ENCODE results near the gene TIMM29. TPM values are rescaled to one million over a fixed set of nuclear protein-coding genes. Genes with fewer than 3 reads are reported as not detected.

The TIMM29 gene
- total RNA-seq, 4 donors from 2014 or later, result 7.6 to 40.5 (median 28.5) TPM

DNA sequence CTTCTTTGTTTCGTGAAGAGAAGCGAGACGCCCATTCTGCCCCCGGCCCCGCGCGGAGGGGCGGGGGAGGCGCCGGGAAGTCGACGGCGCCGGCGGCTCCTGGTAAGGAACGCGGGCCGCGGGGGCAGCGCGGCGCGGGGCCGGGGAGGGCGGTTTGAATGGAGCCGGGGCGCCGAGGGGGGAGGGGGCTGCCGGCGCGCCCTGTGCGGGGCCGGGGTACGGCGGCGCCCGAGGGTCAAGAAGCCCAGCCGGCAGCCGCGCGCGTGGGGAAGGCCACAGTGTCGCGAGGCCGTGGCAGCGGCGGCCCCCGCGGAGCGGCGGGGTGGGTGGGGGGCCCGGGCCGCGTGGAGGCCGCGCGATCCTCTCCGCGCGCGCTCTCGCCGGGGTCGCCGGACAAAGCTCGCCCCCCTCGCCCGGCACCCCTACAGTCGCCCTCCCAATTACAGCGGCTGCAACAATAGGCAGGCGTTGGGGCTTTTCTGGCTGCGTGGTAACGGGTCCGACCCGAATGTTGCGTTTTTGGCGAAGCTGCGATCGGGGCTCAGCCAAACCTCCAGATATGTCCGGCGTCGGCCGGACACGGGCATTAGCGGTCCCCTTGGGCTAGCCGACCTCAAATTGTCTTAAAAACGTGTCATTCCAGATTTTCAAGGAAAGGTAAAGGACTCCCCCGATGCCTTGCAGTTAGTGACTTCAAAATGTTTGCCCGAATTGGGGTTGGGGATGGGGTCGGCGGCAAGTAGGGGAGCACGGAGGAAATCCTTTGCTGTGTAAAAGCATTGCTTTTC lies 32.7 kb downstream of the TIMM29 start:
- peak overlapping the region; percentile 92 to 93 for H3K27ac ChIP-seq

GRCh38 chr19:10962863-10963262 lies 34.3 kb downstream of the TIMM29 start:
- H3K9me3 ChIP-seq, result no peaks in the 10 kb centered on the region
- no peaks in the 10 kb centered on the region for H3K27me3 ChIP-seq
- H3K4me3 ChIP-seq, result no peak overlapping the region
- no peak for TF ChIP-seq CTCF (IDR thresholded peaks at IDR 0.05)
- no peak overlapping the region for H3K27ac ChIP-seq
- H3K4me1 ChIP-seq, result peaks cover 0 to 6% of the 10 kb centered on the region in 2 donors
- no peaks in the 10 kb centered on the region for H3K36me3 ChIP-seq
- intact Hi-C loops (cut with DNase I; ENCODE audit: low total_unique reads), result no loop called here
- no peak for DNase-seq

More for the DNA sequence above, 32.7 kb downstream of the TIMM29 start:
- intact Hi-C loops (cut with DNase I; ENCODE audit: low total_unique reads), result no loop called here
- Histone ChIP-seq H3K4me3 (peak overlapping the region; percentile 63 to 87), H3K9me3 (no peaks in the 10 kb centered on the region), H3K4me1 (peaks cover 0 to 6% of the 10 kb centered on the region in 2 donors), H3K36me3 (no peaks in the 10 kb centered on the region), H3K27me3 (no peaks in the 10 kb centered on the region)
- TF ChIP-seq POLR2A (IDR thresholded peaks at IDR 0.05) (no peak), CTCF (IDR thresholded peaks at IDR 0.05) (no peak)
- DNase-seq, result peak in 1 of 2 donors; percentile 36

DNA sequence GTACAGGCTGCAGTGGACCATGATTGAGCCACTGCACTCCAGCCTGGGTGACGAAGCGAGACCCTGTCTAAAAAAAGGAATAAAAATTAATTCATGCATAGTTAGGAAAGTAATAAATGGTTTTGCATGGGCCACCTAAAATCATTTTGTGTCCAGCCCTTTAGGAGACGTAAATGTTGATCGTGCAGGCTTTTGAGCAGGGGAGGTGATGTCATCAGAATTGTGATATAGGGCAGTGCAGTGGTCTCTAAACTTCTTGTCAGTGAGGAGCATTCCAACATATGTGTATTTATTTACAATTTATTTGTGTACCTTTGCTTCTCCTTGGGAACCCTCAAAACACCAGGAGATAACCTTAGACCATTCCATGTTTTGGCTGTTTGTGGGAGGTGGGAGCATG lies 35.3 kb downstream of the TIMM29 start:
- intact Hi-C loops (cut with DNase I; ENCODE audit: low total_unique reads), result no loop called here

DNA sequence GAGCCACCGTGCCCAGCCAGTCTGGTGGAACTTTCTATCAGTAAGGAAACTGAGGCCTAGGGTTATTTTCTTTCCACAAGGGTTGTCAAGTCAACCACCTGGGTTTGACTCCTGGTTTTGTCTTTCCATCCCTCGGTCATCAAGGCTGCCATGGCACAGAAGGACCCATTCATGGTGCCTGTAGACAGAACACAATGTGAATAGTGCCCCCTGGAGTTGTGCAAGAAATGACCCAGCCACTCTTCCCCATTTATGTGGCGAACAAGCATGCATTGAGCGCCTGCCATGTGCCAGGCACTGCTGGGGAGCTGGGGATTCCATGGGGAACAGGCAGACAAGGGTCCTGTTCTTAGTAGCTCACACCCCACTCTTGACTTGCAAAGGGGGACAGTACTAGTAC lies 36.3 kb downstream of the TIMM29 start:
- Histone ChIP-seq H3K9me3 (no peaks in the 10 kb centered on the region), H3K36me3 (no peaks in the 10 kb centered on the region), H3K27me3 (no peaks in the 10 kb centered on the region), H3K27ac (no peak overlapping the region), H3K4me3 (no peak overlapping the region), H3K4me1 (peaks cover 0 to 6% of the 10 kb centered on the region in 2 donors)
- no peak for DNase-seq
- intact Hi-C loops (cut with DNase I; ENCODE audit: low total_unique reads), result no loop called here
- TF ChIP-seq POLR2A (IDR thresholded peaks at IDR 0.05) (no peak), CTCF (IDR thresholded peaks at IDR 0.05) (no peak)

More for the DNA sequence above, 35.3 kb downstream of the TIMM29 start:
- H3K36me3 ChIP-seq, result no peaks in the 10 kb centered on the region
- DNase-seq, result no peak
- H3K4me3 ChIP-seq, result no peak overlapping the region
- TF ChIP-seq POLR2A (IDR thresholded peaks at IDR 0.05) (no peak), CTCF (IDR thresholded peaks at IDR 0.05) (no peak)
- H3K27ac ChIP-seq, result no peak overlapping the region
- H3K9me3 ChIP-seq, result no peaks in the 10 kb centered on the region
- H3K27me3 ChIP-seq, result no peaks in the 10 kb centered on the region
- peaks cover 0 to 6% of the 10 kb centered on the region in 2 donors for H3K4me1 ChIP-seq

- Histone ChIP-seq H3K9me3 (no peaks in the 10 kb centered on the region), H3K4me3 (no peak overlapping the region), H3K27ac (no peak overlapping the region), H3K27me3 (no peaks in the 10 kb centered on the region), H3K4me1 (peaks cover 0 to 6% of the 10 kb centered on the region in 2 donors), H3K36me3 (no peaks in the 10 kb centered on the region)
- no peak for DNase-seq
- intact Hi-C loops (cut with DNase I; ENCODE audit: low total_unique reads), result no loop called here
- TF ChIP-seq POLR2A (IDR thresholded peaks at IDR 0.05) (no peak), CTCF (IDR thresholded peaks at IDR 0.05) (no peak)
Observed at GRCh38 chr19:10965398-10965797, 36.8 kb downstream of the TIMM29 start.

Data from uterus (tissue), 4 donors.